D721Med (cell line): ENCODE results near the gene C1orf198.
A peak's percentile ranks its signal among the peaks of the same experiment; 100 is the strongest.

Experiments
- DNase-seq: peaks from one replicate; pipeline ENCODE4 v3.0.0; 2011; ENCODE audit warnings: low spot score; ENCODE audit not compliant: insufficient read length
- FAIRE-seq: peaks from 2 replicates; lab custom pipeline; 2011; peaks lifted over from hg19 to GRCh38; lab: Jason Lieb, UNC
- TF ChIP-seq, protein P1 (sequence below): IDR thresholded peaks from 2 replicates; pipeline ENCODE4 v1.5.1; 2012; ENCODE audit warnings: mild to moderate bottlenecking, control low read depth; ENCODE audit not compliant: insufficient read depth; ENCODE audit errors: missing control alignments

The C1orf198 gene, protein sequence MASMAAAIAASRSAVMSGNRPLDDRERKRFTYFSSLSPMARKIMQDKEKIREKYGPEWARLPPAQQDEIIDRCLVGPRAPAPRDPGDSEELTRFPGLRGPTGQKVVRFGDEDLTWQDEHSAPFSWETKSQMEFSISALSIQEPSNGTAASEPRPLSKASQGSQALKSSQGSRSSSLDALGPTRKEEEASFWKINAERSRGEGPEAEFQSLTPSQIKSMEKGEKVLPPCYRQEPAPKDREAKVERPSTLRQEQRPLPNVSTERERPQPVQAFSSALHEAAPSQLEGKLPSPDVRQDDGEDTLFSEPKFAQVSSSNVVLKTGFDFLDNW

GRCh38 chr1:230867903-230868735 is at the start of gene C1orf198:
Gene C1orf198, minus strand, starts transcription at chr1:230868521. Its CDS starts 9 bp downstream, at chr1:230868512.
- FAIRE-seq = no peak
- TF ChIP-seq, protein P1, sequence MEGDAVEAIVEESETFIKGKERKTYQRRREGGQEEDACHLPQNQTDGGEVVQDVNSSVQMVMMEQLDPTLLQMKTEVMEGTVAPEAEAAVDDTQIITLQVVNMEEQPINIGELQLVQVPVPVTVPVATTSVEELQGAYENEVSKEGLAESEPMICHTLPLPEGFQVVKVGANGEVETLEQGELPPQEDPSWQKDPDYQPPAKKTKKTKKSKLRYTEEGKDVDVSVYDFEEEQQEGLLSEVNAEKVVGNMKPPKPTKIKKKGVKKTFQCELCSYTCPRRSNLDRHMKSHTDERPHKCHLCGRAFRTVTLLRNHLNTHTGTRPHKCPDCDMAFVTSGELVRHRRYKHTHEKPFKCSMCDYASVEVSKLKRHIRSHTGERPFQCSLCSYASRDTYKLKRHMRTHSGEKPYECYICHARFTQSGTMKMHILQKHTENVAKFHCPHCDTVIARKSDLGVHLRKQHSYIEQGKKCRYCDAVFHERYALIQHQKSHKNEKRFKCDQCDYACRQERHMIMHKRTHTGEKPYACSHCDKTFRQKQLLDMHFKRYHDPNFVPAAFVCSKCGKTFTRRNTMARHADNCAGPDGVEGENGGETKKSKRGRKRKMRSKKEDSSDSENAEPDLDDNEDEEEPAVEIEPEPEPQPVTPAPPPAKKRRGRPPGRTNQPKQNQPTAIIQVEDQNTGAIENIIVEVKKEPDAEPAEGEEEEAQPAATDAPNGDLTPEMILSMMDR = no peak
- DNase-seq = peak; percentile 80

DNA sequence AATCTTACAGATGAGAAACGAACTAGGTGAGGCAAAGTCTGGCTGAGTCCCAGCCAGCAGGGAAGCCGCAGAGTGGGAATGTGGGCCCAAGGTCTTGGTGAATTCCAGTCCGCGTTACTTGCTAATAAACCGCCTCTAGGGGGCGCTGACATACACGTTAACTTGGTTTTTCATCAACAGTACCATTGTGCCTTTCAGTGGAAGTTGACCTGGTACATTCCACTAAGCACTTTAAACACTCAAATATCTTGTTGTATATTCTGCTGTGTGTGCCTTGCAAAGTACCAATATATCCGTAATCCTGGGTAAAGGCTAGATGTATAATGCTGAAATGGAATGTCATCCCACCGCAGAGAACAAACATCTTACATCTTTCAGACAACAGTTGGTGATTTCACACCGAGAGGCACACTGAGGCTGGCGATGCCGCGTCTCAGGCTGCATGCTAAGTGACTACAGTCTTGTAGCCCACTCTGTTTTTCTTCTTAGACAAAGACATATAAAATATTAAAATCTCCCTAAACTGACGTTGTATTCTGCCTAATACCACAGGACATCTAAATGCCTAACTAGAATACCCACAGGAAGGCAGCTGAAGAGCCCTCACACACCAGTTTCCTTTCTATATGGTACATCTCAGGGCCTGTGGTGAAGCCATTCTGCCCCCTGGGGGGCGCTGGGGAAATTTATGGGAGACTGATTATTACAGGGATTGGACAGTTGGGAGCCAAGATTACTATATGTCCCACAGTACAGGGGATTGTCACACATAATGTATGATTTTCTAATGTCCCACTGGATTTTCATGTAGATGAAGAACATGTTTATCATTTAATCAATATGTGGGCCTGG is 49.2 kb upstream of the C1orf198 start:
- FAIRE-seq (peak; percentile 95), DNase-seq (no peak)
- TF ChIP-seq, protein P1 = peak; percentile 90

- DNase-seq (no peak), FAIRE-seq (no peak)
- TF ChIP-seq, protein P1 = no peak
Observed at GRCh38 chr1:230916587-230917283, 48.4 kb upstream of the C1orf198 start.

GRCh38 chr1:230915078-230915477 is 46.8 kb upstream of the C1orf198 start:
- no peak for FAIRE-seq
- DNase-seq = no peak

GRCh38 chr1:230913496-230913895 is 45.2 kb upstream of the C1orf198 start:
- DNase-seq = no peak
- FAIRE-seq = no peak
- TF ChIP-seq, protein P1 = no peak

More at GRCh38 chr1:230915078-230915477, 46.8 kb upstream of the C1orf198 start:
- TF ChIP-seq, protein P1 = no peak

DNA sequence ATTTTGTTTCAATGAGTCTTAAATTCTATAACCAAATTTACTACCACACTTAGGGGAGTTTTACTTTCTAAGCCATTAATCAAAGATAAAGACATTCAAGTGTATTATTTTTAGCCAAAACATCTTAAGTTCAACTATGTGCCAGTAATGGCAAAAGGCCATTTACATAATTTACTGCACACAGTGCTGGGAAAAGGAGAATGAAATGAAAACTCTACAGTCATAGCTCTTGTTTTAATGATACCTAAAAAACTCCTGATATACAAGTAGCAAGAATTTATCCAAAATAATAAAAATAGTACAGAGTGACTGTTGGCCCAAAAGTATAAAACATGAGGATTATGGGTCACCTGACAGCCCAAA is 42.4 kb upstream of the C1orf198 start:
- TF ChIP-seq, protein P1 = no peak
- FAIRE-seq (no peak), DNase-seq (no peak)
